Stimulated activated CD4-positive, alpha-beta T cell treated with anti-CD3 and anti-CD28 coated beads, Interleukin-12 subunit alpha, Interleukin-12 subunit beta, amount 100 ng/mL, for 24 hours (primary cell): ENCODE data around the gene CHST1.

ENCODE experiments used
- DNase-seq, 2 experiments: peaks; one replicate each; pipeline ENCODE4 v3.0.0-alpha.2; 2020; ENCODE audit warnings: low read depth in 2 of 2

Gene CHST1

DNA sequence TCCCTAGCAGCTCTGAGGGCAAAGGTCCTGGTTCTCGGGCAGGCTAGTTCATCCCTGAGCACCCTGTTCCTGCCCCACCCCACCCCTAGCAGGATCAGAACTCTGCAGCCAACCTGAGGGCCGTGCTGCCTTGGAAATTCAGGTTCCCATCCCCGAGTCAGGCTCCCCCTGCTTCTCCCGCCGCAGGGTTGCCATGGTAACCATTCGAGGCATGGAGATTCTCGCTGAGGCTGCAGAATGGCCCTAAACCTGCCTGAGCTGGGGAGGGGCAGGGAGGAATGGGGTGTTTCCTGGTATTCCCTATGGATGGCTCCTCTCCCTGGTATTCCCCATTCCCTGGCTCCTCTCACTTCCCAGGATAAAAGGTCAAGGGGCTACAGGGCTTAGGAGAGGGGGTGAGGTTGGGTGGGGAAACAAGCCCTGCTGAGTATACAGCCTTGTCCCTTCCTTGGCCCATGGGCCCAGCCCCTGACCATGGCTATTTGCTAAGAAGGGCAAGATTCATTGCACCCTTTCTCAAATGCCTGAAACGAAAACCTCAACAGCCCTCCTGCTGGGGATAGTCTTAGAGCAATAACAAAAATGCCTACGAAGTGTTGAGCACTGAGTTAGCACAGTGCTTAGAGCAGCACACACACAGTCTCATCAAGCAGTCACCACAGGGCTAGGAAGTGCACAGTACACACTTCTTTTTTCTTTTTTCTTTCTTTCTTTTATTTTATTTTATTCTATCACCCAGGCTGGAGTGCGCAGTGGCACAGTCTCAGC lies 58.7 kb downstream of the CHST1 start:
- no peak for DNase-seq

DNA sequence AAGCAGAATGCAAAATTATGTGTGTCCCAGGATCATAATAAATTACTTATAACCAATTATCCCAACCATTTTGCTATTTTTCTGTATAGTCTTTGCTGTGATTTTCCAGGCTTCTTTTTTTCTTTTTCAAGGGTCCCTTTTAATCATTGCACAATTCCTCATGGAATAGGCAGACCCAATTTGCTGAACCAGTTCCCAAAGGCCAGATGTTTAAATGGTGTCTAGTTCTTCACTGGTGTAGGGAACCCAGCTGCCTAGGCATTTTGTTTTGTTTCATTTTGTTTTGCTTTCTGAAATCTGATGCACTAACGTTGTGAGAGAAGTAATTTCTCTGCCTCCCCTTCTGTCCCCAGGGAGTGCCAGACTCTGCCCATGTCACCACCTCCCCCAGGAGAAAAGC lies 60.4 kb downstream of the CHST1 start:
- DNase-seq: no peak

DNA sequence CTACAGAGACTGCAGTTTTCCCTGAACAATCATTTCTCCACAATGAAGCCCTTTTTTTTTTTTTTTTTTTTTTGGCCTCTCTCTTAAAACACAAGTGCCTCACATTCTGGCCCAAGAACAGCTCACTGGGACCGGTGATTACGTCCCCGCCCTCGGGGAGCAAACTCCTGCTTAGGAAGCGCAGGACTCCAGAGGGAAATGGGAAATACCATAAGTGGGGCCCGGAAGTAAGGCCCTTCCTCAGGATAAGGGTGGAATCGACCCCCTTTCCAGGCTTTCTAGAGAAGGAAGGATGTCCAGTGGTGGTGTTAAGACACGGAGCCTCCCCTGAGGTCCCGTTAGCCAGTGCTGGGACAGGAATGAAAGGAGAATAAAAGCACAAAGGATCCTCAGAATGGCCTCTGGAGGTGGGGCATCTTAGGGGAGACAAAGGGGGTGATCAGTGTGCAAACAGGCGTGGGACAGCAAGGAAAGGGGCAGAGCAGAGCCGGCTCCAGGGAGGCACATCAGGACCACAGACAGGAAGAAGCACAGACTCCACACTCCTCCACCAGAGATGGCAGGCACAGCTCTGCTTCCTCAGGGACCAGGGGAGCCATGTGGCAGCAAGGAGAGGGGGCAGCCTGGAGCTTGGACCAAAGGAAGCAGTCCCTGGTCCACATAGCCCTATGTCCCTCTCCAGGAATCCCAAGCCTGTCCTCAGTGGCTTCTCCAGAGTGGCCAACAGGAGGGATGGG lies 61.3 kb downstream of the CHST1 start:
- no peak for DNase-seq

DNA sequence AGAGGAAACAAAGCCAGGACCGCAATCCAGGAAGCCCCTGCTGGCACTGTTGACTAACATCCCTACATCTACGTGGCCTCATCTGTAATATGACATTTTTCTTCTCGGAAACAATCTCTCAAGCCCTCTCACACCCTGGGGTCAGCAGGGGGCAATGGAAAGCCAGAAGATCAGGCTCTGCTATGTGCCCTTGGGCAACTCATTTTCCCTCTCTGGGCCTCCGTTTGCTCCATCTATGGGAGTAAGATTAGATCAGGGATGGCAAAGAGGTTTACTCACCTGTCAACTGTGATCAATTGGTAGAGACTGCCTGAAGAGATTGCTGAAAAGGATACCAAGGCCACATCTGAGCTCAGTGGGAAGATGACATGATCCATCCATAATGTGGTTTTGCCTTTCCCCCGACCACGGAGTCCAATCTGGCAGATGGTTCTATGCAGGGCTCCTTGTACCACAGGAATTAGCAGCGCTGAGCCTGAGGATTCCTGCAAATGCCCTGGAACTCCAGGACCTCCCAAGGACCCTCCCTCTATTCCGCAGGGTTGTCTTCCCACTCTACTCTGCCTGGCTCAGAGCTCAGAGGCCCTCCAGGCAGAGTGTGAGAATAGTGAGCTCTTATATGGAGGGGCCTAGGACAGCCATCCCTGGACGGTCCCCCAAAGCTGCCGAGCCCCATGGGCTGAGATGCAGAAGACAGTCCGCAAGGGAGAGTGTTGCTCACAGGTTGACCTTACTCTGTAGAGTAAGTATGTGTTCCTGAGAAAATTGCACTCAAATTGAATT lies 66.1 kb downstream of the CHST1 start:
- no peak for DNase-seq
